SU-DHL-6 (cell line): ENCODE measurements around the gene RETREG2.

Source experiments
- H2AFZ ChIP-seq: fragments of 200-600 bp; sonication (generic); 2 replicates; pipeline ENCODE4 v1.6.1; 2014; ENCODE audit warnings: low read depth, mild to moderate bottlenecking, moderate library complexity, mixed read lengths, antibody characterized with exemption, low read length; ENCODE audit not compliant: severe bottlenecking
- H3F3A ChIP-seq: fragments of 200-600 bp; shearing (Covaris generic); 2 replicates; pipeline ENCODE4 v1.6.0; 2016; ENCODE audit warnings: antibody characterized with exemption, mild to moderate bottlenecking; ENCODE audit not compliant: insufficient read depth
- H3K27ac ChIP-seq: fragments of 200-600 bp; sonication (generic); 2 replicates; pipeline ENCODE4 v1.5.1; 2016; ENCODE audit warnings: low read depth, mild to moderate bottlenecking, low read length, moderate library complexity, mixed read lengths
- H3K27me3 ChIP-seq: fragments of 200-600 bp; sonication (generic), shearing (Covaris generic); 2 replicates; pipeline ENCODE4 v1.6.0; 2014; ENCODE audit warnings: mild to moderate bottlenecking, low read length
- H3K36me3 ChIP-seq: fragments of 200-600 bp; sonication (generic); 2 replicates; pipeline ENCODE4 v1.6.1; 2014; ENCODE audit warnings: mild to moderate bottlenecking, low read length, mixed read lengths
- H3K4me2 ChIP-seq: fragments of 300-600, 200-600 bp; shearing (Covaris generic), sonication (generic); 2 replicates; pipeline ENCODE4 v1.6.0; 2014; ENCODE audit warnings: low read length, low read depth, mild to moderate bottlenecking; ENCODE audit not compliant: poor library complexity, severe bottlenecking
- H3K4me3 ChIP-seq: fragments of 200-600 bp; sonication (generic); 2 replicates; pipeline ENCODE4 v1.5.1; 2014; ENCODE audit warnings: antibody characterized with exemption, low read length, mild to moderate bottlenecking, mixed read lengths; ENCODE audit not compliant: insufficient read depth, poor library complexity, severe bottlenecking
- H3K79me2 ChIP-seq: fragments of 200-600 bp; sonication (generic); 2 replicates; pipeline ENCODE4 v1.6.1; 2014; ENCODE audit warnings: mild to moderate bottlenecking, low read length, moderate library complexity; ENCODE audit not compliant: insufficient read depth
- H3K9ac ChIP-seq: fragments of 200-600 bp; sonication (generic); 2 replicates; pipeline ENCODE4 v1.7.0; 2014; ENCODE audit warnings: mild to moderate bottlenecking, low read length
- H3K9me2 ChIP-seq: fragments of 200-600 bp; sonication (generic); replicated peaks from 2 replicates; pipeline ENCODE4 v1.6.1; 2014; ENCODE audit warnings: low read length; ENCODE audit not compliant: insufficient read depth
- H3K9me3 ChIP-seq: fragments of 200-600 bp; sonication (generic); 2 replicates; pipeline ENCODE4 v1.6.1; 2014; ENCODE audit warnings: low read length, mixed read lengths; ENCODE audit not compliant: insufficient read depth
- H4K20me1 ChIP-seq: fragments of 200-600 bp; sonication (generic); 2 replicates; pipeline ENCODE4 v1.6.1; 2014; ENCODE audit warnings: low read depth, mild to moderate bottlenecking, antibody characterized with exemption, low read length, moderate library complexity, mixed read lengths
- EZH2phosphoT487 ChIP-seq: fragments of 200-600 bp; sonication (generic), shearing (Covaris generic); conservative IDR thresholded peaks from 2 replicates; pipeline ENCODE4 v1.6.1; 2018; ENCODE audit warnings: mild to moderate bottlenecking, antibody characterized with exemption, low read length, moderate library complexity, mixed read lengths
- TF ChIP-seq, protein P1 (sequence below): fragments of 200-600 bp; sonication (generic); IDR thresholded peaks from one replicate; pipeline ENCODE4 v1.5.1; 2017; ENCODE audit warnings: antibody characterized with exemption, mild to moderate bottlenecking, low read length, moderate library complexity; ENCODE audit not compliant: insufficient read depth, poor library complexity, severe bottlenecking

The RETREG2 gene

GRCh38 chr2:219179601-219180465 is 1.8 kb downstream of the RETREG2 start:
- H3K27ac ChIP-seq, result no peak overlapping the region
- H3K79me2 ChIP-seq, result peaks cover 20% of the 10 kb centered on the region
- no peaks in the 10 kb centered on the region for H4K20me1 ChIP-seq
- no peak overlapping the region for H2AFZ ChIP-seq
- H3K4me2 ChIP-seq, result peak overlapping the region; percentile 73
- no peak overlapping the region for H3K4me3 ChIP-seq
- TF ChIP-seq, protein P1, sequence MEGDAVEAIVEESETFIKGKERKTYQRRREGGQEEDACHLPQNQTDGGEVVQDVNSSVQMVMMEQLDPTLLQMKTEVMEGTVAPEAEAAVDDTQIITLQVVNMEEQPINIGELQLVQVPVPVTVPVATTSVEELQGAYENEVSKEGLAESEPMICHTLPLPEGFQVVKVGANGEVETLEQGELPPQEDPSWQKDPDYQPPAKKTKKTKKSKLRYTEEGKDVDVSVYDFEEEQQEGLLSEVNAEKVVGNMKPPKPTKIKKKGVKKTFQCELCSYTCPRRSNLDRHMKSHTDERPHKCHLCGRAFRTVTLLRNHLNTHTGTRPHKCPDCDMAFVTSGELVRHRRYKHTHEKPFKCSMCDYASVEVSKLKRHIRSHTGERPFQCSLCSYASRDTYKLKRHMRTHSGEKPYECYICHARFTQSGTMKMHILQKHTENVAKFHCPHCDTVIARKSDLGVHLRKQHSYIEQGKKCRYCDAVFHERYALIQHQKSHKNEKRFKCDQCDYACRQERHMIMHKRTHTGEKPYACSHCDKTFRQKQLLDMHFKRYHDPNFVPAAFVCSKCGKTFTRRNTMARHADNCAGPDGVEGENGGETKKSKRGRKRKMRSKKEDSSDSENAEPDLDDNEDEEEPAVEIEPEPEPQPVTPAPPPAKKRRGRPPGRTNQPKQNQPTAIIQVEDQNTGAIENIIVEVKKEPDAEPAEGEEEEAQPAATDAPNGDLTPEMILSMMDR, result no peak
- TF ChIP-seq EZH2phosphoT487, result no peak
- H3F3A ChIP-seq, result peaks cover 15% of the 10 kb centered on the region
- H3K9me2 ChIP-seq, result no peaks in the 10 kb centered on the region
- no peaks in the 10 kb centered on the region for H3K9me3 ChIP-seq
- no peaks in the 10 kb centered on the region for H3K27me3 ChIP-seq
- peak overlapping the region; percentile 99; the same call in 1 of the 2 replicates for H3K9ac ChIP-seq
- no peaks in the 10 kb centered on the region for H3K36me3 ChIP-seq

DNA sequence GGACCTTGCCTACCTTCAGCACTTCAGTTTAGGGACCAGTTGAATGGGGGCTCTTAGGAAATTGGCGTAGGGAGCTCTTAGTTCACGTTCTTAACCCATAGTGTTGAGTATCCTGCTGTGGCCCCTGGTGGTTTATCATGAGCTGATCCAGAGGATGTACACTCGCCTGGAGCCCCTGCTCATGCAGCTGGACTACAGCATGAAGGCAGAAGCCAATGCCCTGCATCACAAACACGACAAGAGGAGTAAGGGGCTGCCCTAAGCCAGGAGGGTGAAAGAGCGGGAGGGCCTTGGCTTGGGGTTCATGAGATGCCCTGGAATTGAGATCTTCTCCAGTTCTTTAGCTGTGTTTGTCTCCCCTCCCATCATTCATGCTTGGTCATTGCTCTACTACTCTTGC is 2.9 kb downstream of the RETREG2 start:
- Histone ChIP-seq H3K9me3 (no peaks in the 10 kb centered on the region), H4K20me1 (no peaks in the 10 kb centered on the region), H3K36me3 (no peaks in the 10 kb centered on the region), H3K79me2 (peaks cover 20% of the 10 kb centered on the region), H3F3A (peaks cover 11% of the 10 kb centered on the region), H3K4me3 (no peak overlapping the region), H3K4me2 (no peak overlapping the region), H2AFZ (no peak overlapping the region), H3K27me3 (no peaks in the 10 kb centered on the region), H3K9ac (no peak overlapping the region), H3K27ac (no peak overlapping the region), H3K9me2 (no peaks in the 10 kb centered on the region)
- no peak for TF ChIP-seq EZH2phosphoT487
- TF ChIP-seq, protein P1, result no peak

DNA sequence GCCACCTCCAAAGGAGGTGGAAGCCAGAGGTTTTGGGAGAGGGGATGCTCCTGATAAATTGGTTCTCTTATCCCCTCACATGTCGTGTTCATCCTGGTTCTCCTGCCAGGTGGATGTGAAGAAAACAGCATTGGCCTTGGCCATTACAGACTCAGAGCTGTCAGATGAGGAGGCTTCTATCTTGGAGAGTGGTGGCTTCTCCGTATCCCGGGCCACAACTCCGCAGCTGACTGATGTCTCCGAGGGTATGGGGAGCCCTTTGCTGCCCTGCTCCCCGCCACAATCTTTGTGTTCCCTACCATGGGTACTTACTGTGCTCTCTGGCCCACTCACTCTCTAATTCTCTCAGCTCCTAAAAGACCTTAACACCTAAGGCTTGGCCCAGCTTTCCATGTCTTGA is 3.5 kb downstream of the RETREG2 start:
- Histone ChIP-seq H3K4me2 (no peak overlapping the region), H3K79me2 (peaks cover 20% of the 10 kb centered on the region), H3K9ac (no peak overlapping the region), H3K27me3 (no peaks in the 10 kb centered on the region), H3F3A (peaks cover 10% of the 10 kb centered on the region), H3K27ac (no peak overlapping the region), H2AFZ (no peak overlapping the region), H3K36me3 (no peaks in the 10 kb centered on the region), H3K9me3 (no peaks in the 10 kb centered on the region), H4K20me1 (no peaks in the 10 kb centered on the region), H3K9me2 (no peaks in the 10 kb centered on the region), H3K4me3 (no peak overlapping the region)
- no peak for TF ChIP-seq EZH2phosphoT487
- TF ChIP-seq, protein P1, result no peak
